ENCODE data around the gene BCOR. TPM values are rescaled to one million over a fixed set of nuclear protein-coding genes. Genes with fewer than 3 reads are reported as not detected.

BCOR gene
- total RNA-seq, 1 experiment from 2014 or later = 35.1 TPM

GRCh38 chrX:40041915-40042314 is 55.8 kb downstream of the BCOR start:
- no peak overlapping the region for H2AFZ ChIP-seq (ENCODE audit: low read depth, low read length, poor library complexity, severe bottlenecking)
- ChIA-PET CTCF (no interaction called here), RAD21 (ENCODE audit: low non-redundant PET in 1 of 2, low total read pairs in 2 of 2, uncharacterized antibody in 2 of 2, unreplicated experiment in 2 of 2) (no interaction called here), POLR2A (no interaction called here)
- no peaks in the 10 kb centered on the region for H3K9me2 ChIP-seq (ENCODE audit: insufficient read depth)
- no peaks in the 10 kb centered on the region for H3K36me3 ChIP-seq (ENCODE audit: control insufficient read depth in 1 of 2, insufficient read depth in 2 of 2, low read length in 2 of 2)
- H3K79me2 ChIP-seq (ENCODE audit: insufficient read depth, low read length) = no peaks in the 10 kb centered on the region
- H3K9ac ChIP-seq (ENCODE audit: low read length) = no peak overlapping the region
- TF ChIP-seq, protein P1, sequence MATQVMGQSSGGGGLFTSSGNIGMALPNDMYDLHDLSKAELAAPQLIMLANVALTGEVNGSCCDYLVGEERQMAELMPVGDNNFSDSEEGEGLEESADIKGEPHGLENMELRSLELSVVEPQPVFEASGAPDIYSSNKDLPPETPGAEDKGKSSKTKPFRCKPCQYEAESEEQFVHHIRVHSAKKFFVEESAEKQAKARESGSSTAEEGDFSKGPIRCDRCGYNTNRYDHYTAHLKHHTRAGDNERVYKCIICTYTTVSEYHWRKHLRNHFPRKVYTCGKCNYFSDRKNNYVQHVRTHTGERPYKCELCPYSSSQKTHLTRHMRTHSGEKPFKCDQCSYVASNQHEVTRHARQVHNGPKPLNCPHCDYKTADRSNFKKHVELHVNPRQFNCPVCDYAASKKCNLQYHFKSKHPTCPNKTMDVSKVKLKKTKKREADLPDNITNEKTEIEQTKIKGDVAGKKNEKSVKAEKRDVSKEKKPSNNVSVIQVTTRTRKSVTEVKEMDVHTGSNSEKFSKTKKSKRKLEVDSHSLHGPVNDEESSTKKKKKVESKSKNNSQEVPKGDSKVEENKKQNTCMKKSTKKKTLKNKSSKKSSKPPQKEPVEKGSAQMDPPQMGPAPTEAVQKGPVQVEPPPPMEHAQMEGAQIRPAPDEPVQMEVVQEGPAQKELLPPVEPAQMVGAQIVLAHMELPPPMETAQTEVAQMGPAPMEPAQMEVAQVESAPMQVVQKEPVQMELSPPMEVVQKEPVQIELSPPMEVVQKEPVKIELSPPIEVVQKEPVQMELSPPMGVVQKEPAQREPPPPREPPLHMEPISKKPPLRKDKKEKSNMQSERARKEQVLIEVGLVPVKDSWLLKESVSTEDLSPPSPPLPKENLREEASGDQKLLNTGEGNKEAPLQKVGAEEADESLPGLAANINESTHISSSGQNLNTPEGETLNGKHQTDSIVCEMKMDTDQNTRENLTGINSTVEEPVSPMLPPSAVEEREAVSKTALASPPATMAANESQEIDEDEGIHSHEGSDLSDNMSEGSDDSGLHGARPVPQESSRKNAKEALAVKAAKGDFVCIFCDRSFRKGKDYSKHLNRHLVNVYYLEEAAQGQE (IDR thresholded peaks at IDR 0.05; ENCODE audit: low read depth) = no peak
- TF ChIP-seq RAD21 (IDR thresholded peaks at IDR 0.05; ENCODE audit: low read depth) (no peak), EZH2 (IDR thresholded peaks at IDR 0.05) (no peak), MAX (IDR thresholded peaks at IDR 0.05) (no peak), TCF7L2 (IDR thresholded peaks at IDR 0.05; ENCODE audit: borderline replicate concordance, extremely low read depth, insufficient read depth, insufficient read length) (no peak), CEBPB (IDR thresholded peaks at IDR 0.05; ENCODE audit: low read depth) (no peak), EZH2phosphoT487 (IDR thresholded peaks at IDR 0.05; ENCODE audit: borderline replicate concordance) (no peak), ATF3 (IDR thresholded peaks at IDR 0.05) (no peak), CBX3 (IDR thresholded peaks at IDR 0.05; ENCODE audit: low read depth) (no peak), SRF (IDR thresholded peaks at IDR 0.05; ENCODE audit: low read depth) (no peak), POLR2A (IDR thresholded peaks at IDR 0.05; ENCODE audit: borderline replicate concordance, extremely low read depth, insufficient read depth, insufficient read length) (no peak), ZFX (IDR thresholded peaks at IDR 0.05) (no peak), ELF1 (IDR thresholded peaks at IDR 0.05; ENCODE audit: borderline replicate concordance, low read depth) (no peak)
- TF ChIP-seq, protein P2, sequence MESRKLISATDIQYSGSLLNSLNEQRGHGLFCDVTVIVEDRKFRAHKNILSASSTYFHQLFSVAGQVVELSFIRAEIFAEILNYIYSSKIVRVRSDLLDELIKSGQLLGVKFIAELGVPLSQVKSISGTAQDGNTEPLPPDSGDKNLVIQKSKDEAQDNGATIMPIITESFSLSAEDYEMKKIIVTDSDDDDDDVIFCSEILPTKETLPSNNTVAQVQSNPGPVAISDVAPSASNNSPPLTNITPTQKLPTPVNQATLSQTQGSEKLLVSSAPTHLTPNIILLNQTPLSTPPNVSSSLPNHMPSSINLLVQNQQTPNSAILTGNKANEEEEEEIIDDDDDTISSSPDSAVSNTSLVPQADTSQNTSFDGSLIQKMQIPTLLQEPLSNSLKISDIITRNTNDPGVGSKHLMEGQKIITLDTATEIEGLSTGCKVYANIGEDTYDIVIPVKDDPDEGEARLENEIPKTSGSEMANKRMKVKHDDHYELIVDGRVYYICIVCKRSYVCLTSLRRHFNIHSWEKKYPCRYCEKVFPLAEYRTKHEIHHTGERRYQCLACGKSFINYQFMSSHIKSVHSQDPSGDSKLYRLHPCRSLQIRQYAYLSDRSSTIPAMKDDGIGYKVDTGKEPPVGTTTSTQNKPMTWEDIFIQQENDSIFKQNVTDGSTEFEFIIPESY (IDR thresholded peaks at IDR 0.05; ENCODE audit: extremely low read depth, insufficient replicate concordance, low read length) = no peak
- TF ChIP-seq, protein P3, sequence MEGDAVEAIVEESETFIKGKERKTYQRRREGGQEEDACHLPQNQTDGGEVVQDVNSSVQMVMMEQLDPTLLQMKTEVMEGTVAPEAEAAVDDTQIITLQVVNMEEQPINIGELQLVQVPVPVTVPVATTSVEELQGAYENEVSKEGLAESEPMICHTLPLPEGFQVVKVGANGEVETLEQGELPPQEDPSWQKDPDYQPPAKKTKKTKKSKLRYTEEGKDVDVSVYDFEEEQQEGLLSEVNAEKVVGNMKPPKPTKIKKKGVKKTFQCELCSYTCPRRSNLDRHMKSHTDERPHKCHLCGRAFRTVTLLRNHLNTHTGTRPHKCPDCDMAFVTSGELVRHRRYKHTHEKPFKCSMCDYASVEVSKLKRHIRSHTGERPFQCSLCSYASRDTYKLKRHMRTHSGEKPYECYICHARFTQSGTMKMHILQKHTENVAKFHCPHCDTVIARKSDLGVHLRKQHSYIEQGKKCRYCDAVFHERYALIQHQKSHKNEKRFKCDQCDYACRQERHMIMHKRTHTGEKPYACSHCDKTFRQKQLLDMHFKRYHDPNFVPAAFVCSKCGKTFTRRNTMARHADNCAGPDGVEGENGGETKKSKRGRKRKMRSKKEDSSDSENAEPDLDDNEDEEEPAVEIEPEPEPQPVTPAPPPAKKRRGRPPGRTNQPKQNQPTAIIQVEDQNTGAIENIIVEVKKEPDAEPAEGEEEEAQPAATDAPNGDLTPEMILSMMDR (IDR thresholded peaks at IDR 0.05 in 2 of 3, conservative IDR thresholded peaks at IDR 0.05 in 1 of 3; ENCODE audit: borderline replicate concordance in 1 of 3, insufficient read depth in 1 of 3, low read depth in 2 of 3, low read length in 2 of 3) = no peak
- no peak for DNase-seq (ENCODE audit: low read depth, low spot score)
- H3K4me2 ChIP-seq (ENCODE audit: low read length) = no peak overlapping the region
- BruUV-seq (replicated peaks) = no TSS peak
- no peaks in the 10 kb centered on the region for H3K9me3 ChIP-seq (ENCODE audit: control insufficient read depth in 1 of 2, insufficient read depth in 1 of 2, low read depth in 1 of 2, low read length in 2 of 2)
- intact Hi-C loops (cut with micrococcal nuclease) = no loop called here
- H3K27ac ChIP-seq (ENCODE audit: low read depth, low read length) = no peak overlapping the region
- H3K4me3 ChIP-seq (replicated peaks in 1 of 2; ENCODE audit: low read depth in 1 of 2, low read length in 2 of 2) = no peak overlapping the region
- no peak for ATAC-seq
- no peaks in the 10 kb centered on the region for H4K20me1 ChIP-seq (ENCODE audit: insufficient read depth)
- H3K4me1 ChIP-seq (ENCODE audit: control insufficient read depth in 1 of 2, insufficient read depth in 2 of 2, low read length in 2 of 2) = peaks cover 0 to 5% of the 10 kb centered on the region in 2 experiments; a peak in 1 of 4 replicates
- no peaks in the 10 kb centered on the region for H3K27me3 ChIP-seq (ENCODE audit: insufficient read depth, low read length)
